Sigmoid colon (tissue), 7 donors: Measurements from ENCODE around the gene ARHGAP22. TPM values are rescaled to one million over a fixed set of nuclear protein-coding genes. Genes with fewer than 3 reads are reported as not detected.

Experiments used
- DNase-seq: peaks from one replicate; pipeline ENCODE4 v3.0.0-alpha.2; 2019
- H3K27ac ChIP-seq, 4 donors: fragments of 200-600 bp; sonication (generic); one replicate each; pipeline ENCODE4 v1.5.1; 2016 to 2019; ENCODE audit warnings: mild to moderate bottlenecking in 1 of 4
- H3K27me3 ChIP-seq, 3 donors: fragments of 200-600 bp; sonication (generic); one replicate each; pipeline ENCODE4 v1.5.1; 2019; ENCODE audit warnings: mild to moderate bottlenecking in 1 of 3
- H3K36me3 ChIP-seq, 4 donors: fragments of 200-600 bp; sonication (generic); one replicate each; pipeline ENCODE4 v1.5.1; 2016 to 2019
- H3K4me1 ChIP-seq, 4 donors: fragments of 200-600 bp; sonication (generic); one replicate each; pipeline ENCODE4 v1.5.1; 2017 to 2019
- H3K4me3 ChIP-seq, 4 donors: fragments of 200-600 bp; sonication (generic); one replicate each; pipeline ENCODE4 v1.5.1; 2017 to 2019; ENCODE audit warnings: mild to moderate bottlenecking in 2 of 4, moderate library complexity in 1 of 4
- H3K9me3 ChIP-seq, 4 donors: fragments of 200-600 bp in 3 of 4; sonication (generic) in 3 of 4; one replicate each; pipeline versions ENCODE4 v1.5.1 to v1.6.1; 2013 to 2019
- CTCF ChIP-seq, 4 experiments: fragments of 450-650 bp in 3 of 4; fragments of 200-600 bp in 1 of 4; IDR thresholded peaks; one replicate each; pipeline ENCODE4 v1.5.1; 2016 to 2019; ENCODE audit warnings: antibody characterized with exemption in 4 of 4, mild to moderate bottlenecking in 3 of 4, moderate library complexity in 2 of 4
- EP300 ChIP-seq, 4 donors: sonication (generic); formaldehyde crosslinking; IDR thresholded peaks; one replicate each; pipeline ENCODE4 v1.6.1; 2017; ENCODE audit warnings: antibody characterized with exemption in 4 of 4
- POLR2A ChIP-seq, 2 donors: fragments of 450-650 bp; IDR thresholded peaks; one replicate each; pipeline ENCODE4 v1.6.1; 2016; ENCODE audit warnings: antibody characterized with exemption in 2 of 2, mild to moderate bottlenecking in 2 of 2, moderate library complexity in 2 of 2
- POLR2AphosphoS5 ChIP-seq, 4 donors: sonication (generic); formaldehyde crosslinking; IDR thresholded peaks; one replicate each; pipeline ENCODE4 v1.6.1; 2017; ENCODE audit warnings: antibody characterized with exemption in 4 of 4
- WGBS, 2 donors: extraction: QIAGEN DNeasy Blood & Tissue Kit; methylation state at CpG; one replicate each; pipeline ENCODE4 v1.1.7; 2013; 5-methylcytosine and 5-hydroxymethylcytosine counted together
- intact Hi-C: fragments of 100-400 bp; cut with DNase I; formaldehyde crosslinking; loops from one replicate; pipeline ENCODE4 v1.15.1; 2023
- polyA plus RNA-seq, 3 donors: library from polyadenylated mRNA; stranded (reverse); fragments of 200-250 nt; gene quantifications; one replicate each; pipeline ENCODE4 v1.2.3, GENCODE V29; 2013
- total RNA-seq, 4 donors: library from RNA; depleted of rRNA; stranded (reverse); fragments of >200 nt; gene quantifications; one replicate each; pipeline ENCODE4 v1.1.0, GENCODE V29; 2016
- donor health status: healthy with polysubstance abuse.
- donor health status: Bipolar disorder and iron deficiency.
- donor health status: healthy.

The ARHGAP22 gene
- total and polyA plus RNA-seq, 7 donors: 1.2 to 6.4 (median 3.1) TPM

- Histone ChIP-seq H3K27ac (no peak overlapping the region), H3K27me3 (no peaks in the 10 kb centered on the region), H3K4me3 (no peak overlapping the region), H3K4me1 (peaks cover 0 to 14% (median 11%) of the 10 kb centered on the region in 4 donors), H3K9me3 (no peaks in the 10 kb centered on the region), H3K36me3 (no peaks in the 10 kb centered on the region)
- TF ChIP-seq EP300 (IDR thresholded peaks at IDR 0.05) (no peak), POLR2AphosphoS5 (IDR thresholded peaks at IDR 0.05) (no peak), CTCF (IDR thresholded peaks at IDR 0.05) (no peak), POLR2A (IDR thresholded peaks at IDR 0.05) (no peak)
- intact Hi-C loops: no loop called here
- 71 to 77% methylated on average over 8 of the region's 8 CpGs for WGBS, 2 donors
- DNase-seq: no peak
Observed at GRCh38 chr10:48494073-48494472, 110.8 kb downstream of the ARHGAP22 start.

GRCh38 chr10:48493083-48493871 is 111.6 kb downstream of the ARHGAP22 start:
- intact Hi-C loops: no loop called here
- WGBS, 2 donors: 57 to 59% methylated on average over 16 of the region's 16 CpGs

GRCh38 chr10:48492201-48492600 is 112.7 kb downstream of the ARHGAP22 start:
- no peak overlapping the region for H3K4me3 ChIP-seq
- DNase-seq: no peak
- no peaks in the 10 kb centered on the region for H3K36me3 ChIP-seq
- H3K4me1 ChIP-seq: peaks cover 0 to 8% (median 5%) of the 10 kb centered on the region in 4 donors
- H3K27me3 ChIP-seq: no peaks in the 10 kb centered on the region
- no peaks in the 10 kb centered on the region for H3K9me3 ChIP-seq
- intact Hi-C loops: no loop called here
- TF ChIP-seq POLR2AphosphoS5 (IDR thresholded peaks at IDR 0.05): no peak
- TF ChIP-seq POLR2A (IDR thresholded peaks at IDR 0.05): no peak
- TF ChIP-seq CTCF (IDR thresholded peaks at IDR 0.05): no peak
- TF ChIP-seq EP300 (IDR thresholded peaks at IDR 0.05): no peak
- H3K27ac ChIP-seq: no peak overlapping the region
- WGBS, 2 donors: 61 to 69% methylated on average over 2 of the region's 2 CpGs

More at GRCh38 chr10:48493083-48493871, 111.6 kb downstream of the ARHGAP22 start:
- peaks cover 0 to 14% (median 11%) of the 10 kb centered on the region in 4 donors for H3K4me1 ChIP-seq
- no peak for DNase-seq
- H3K9me3 ChIP-seq: no peaks in the 10 kb centered on the region
- H3K36me3 ChIP-seq: no peaks in the 10 kb centered on the region
- no peak for TF ChIP-seq CTCF (IDR thresholded peaks at IDR 0.05)
- no peak for TF ChIP-seq POLR2AphosphoS5 (IDR thresholded peaks at IDR 0.05)
- no peak for TF ChIP-seq POLR2A (IDR thresholded peaks at IDR 0.05)
- TF ChIP-seq EP300 (IDR thresholded peaks at IDR 0.05): no peak
- no peaks in the 10 kb centered on the region for H3K27me3 ChIP-seq
- H3K27ac ChIP-seq: no peak overlapping the region
- no peak overlapping the region for H3K4me3 ChIP-seq

GRCh38 chr10:48491392-48492139 is 113.3 kb downstream of the ARHGAP22 start:
- Histone ChIP-seq H3K4me1 (peaks cover 0 to 2% (median 0%) of the 10 kb centered on the region in 4 donors), H3K27ac (no peak overlapping the region), H3K4me3 (no peak overlapping the region), H3K36me3 (no peaks in the 10 kb centered on the region), H3K27me3 (no peaks in the 10 kb centered on the region), H3K9me3 (no peaks in the 10 kb centered on the region)
- DNase-seq: no peak
- intact Hi-C loops: no loop called here
- 90 to 94% methylated on average over 13 of the region's 13 CpGs for WGBS, 2 donors
- no peak for TF ChIP-seq EP300 (IDR thresholded peaks at IDR 0.05)
- no peak for TF ChIP-seq CTCF (IDR thresholded peaks at IDR 0.05)
- TF ChIP-seq POLR2AphosphoS5 (IDR thresholded peaks at IDR 0.05): no peak
- TF ChIP-seq POLR2A (IDR thresholded peaks at IDR 0.05): no peak
